ENCODE data around the gene SEC16B.

- TF ChIP-seq, protein P1, sequence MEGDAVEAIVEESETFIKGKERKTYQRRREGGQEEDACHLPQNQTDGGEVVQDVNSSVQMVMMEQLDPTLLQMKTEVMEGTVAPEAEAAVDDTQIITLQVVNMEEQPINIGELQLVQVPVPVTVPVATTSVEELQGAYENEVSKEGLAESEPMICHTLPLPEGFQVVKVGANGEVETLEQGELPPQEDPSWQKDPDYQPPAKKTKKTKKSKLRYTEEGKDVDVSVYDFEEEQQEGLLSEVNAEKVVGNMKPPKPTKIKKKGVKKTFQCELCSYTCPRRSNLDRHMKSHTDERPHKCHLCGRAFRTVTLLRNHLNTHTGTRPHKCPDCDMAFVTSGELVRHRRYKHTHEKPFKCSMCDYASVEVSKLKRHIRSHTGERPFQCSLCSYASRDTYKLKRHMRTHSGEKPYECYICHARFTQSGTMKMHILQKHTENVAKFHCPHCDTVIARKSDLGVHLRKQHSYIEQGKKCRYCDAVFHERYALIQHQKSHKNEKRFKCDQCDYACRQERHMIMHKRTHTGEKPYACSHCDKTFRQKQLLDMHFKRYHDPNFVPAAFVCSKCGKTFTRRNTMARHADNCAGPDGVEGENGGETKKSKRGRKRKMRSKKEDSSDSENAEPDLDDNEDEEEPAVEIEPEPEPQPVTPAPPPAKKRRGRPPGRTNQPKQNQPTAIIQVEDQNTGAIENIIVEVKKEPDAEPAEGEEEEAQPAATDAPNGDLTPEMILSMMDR (IDR thresholded peaks at IDR 0.05), result no peak
- no peak for TF ChIP-seq POLR2AphosphoS5 (IDR thresholded peaks at IDR 0.05)
- no peak for TF ChIP-seq POLR2A (IDR thresholded peaks at IDR 0.05)
- no peak for TF ChIP-seq EP300 (IDR thresholded peaks at IDR 0.05)
Measured at GRCh38 chr1:177950506-177950905, 19.4 kb downstream of the SEC16B start.

Data from gastroesophageal sphincter (tissue), 3 donors.